ENCODE measurements around the gene ERMARD. TPM values are rescaled to one million over a fixed set of nuclear protein-coding genes. Genes with fewer than 3 reads are reported as not detected.
A peak's percentile ranks its signal among the peaks of the same experiment; 100 is the strongest.

Gene ERMARD
- total RNA-seq, 1 donor from 2014 or later = 30.3 TPM

- TF ChIP-seq, protein P1, sequence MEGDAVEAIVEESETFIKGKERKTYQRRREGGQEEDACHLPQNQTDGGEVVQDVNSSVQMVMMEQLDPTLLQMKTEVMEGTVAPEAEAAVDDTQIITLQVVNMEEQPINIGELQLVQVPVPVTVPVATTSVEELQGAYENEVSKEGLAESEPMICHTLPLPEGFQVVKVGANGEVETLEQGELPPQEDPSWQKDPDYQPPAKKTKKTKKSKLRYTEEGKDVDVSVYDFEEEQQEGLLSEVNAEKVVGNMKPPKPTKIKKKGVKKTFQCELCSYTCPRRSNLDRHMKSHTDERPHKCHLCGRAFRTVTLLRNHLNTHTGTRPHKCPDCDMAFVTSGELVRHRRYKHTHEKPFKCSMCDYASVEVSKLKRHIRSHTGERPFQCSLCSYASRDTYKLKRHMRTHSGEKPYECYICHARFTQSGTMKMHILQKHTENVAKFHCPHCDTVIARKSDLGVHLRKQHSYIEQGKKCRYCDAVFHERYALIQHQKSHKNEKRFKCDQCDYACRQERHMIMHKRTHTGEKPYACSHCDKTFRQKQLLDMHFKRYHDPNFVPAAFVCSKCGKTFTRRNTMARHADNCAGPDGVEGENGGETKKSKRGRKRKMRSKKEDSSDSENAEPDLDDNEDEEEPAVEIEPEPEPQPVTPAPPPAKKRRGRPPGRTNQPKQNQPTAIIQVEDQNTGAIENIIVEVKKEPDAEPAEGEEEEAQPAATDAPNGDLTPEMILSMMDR (IDR thresholded peaks at IDR 0.05; ENCODE audit: unreplicated experiment) = no peak
Observed at GRCh38 chr6:169803271-169803811, 51.9 kb downstream of the ERMARD start.

GRCh38 chr6:169803816-169804340 lies 52.5 kb downstream of the ERMARD start:
- Mint-ChIP-seq H3K4me3 (ENCODE audit: low read depth) (no peak overlapping the region), H3K4me1 (ENCODE audit: low read depth) (peaks cover 81% of the 10 kb centered on the region), H3K36me3 (ENCODE audit: insufficient read depth) (no peaks in the 10 kb centered on the region), H3K9me3 (ENCODE audit: low read depth) (no peaks in the 10 kb centered on the region), H3K27ac (peak overlapping the region; percentile 82), H3K27me3 (no peaks in the 10 kb centered on the region)
- no peak for DNase-seq (ENCODE audit: low spot score, unreplicated experiment)
- TF ChIP-seq, protein P1 (IDR thresholded peaks at IDR 0.05; ENCODE audit: unreplicated experiment) = no peak

More at GRCh38 chr6:169803271-169803811, 51.9 kb downstream of the ERMARD start:
- H3K27ac Mint-ChIP-seq = peak overlapping the region; percentile 82
- no peaks in the 10 kb centered on the region for H3K27me3 Mint-ChIP-seq
- H3K9me3 Mint-ChIP-seq (ENCODE audit: low read depth) = no peaks in the 10 kb centered on the region
- no peak overlapping the region for H3K4me3 Mint-ChIP-seq (ENCODE audit: low read depth)
- no peaks in the 10 kb centered on the region for H3K36me3 Mint-ChIP-seq (ENCODE audit: insufficient read depth)
- no peak for DNase-seq (ENCODE audit: low spot score, unreplicated experiment)
- peaks cover 84% of the 10 kb centered on the region for H3K4me1 Mint-ChIP-seq (ENCODE audit: low read depth)

DNA sequence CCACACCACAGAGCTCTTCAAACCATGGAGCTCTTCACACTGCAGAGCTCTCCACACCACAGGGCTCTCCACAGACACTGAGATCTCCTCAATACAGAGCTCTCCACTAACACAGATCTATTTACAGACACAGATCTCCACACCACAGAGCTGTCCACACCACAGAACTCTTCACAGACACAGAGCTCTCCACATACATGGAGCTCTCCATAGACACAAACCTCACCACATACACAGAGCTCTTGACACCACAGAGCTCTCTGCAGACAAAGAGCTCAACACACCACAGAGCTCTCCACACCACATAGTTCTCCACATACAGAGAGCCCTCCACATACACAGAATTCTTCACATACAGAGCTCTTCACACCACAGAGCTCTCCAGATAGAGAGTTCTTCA lies 53.0 kb downstream of the ERMARD start:
- no peak for DNase-seq (ENCODE audit: low spot score, unreplicated experiment)
- peaks cover 76% of the 10 kb centered on the region for H3K4me1 Mint-ChIP-seq (ENCODE audit: low read depth)
- H3K9me3 Mint-ChIP-seq (ENCODE audit: low read depth) = no peaks in the 10 kb centered on the region
- H3K27me3 Mint-ChIP-seq = no peaks in the 10 kb centered on the region
- TF ChIP-seq, protein P1 (IDR thresholded peaks at IDR 0.05; ENCODE audit: unreplicated experiment) = no peak
- peak overlapping the region; percentile 82 for H3K27ac Mint-ChIP-seq
- no peaks in the 10 kb centered on the region for H3K36me3 Mint-ChIP-seq (ENCODE audit: insufficient read depth)
- no peak overlapping the region for H3K4me3 Mint-ChIP-seq (ENCODE audit: low read depth)

DNA sequence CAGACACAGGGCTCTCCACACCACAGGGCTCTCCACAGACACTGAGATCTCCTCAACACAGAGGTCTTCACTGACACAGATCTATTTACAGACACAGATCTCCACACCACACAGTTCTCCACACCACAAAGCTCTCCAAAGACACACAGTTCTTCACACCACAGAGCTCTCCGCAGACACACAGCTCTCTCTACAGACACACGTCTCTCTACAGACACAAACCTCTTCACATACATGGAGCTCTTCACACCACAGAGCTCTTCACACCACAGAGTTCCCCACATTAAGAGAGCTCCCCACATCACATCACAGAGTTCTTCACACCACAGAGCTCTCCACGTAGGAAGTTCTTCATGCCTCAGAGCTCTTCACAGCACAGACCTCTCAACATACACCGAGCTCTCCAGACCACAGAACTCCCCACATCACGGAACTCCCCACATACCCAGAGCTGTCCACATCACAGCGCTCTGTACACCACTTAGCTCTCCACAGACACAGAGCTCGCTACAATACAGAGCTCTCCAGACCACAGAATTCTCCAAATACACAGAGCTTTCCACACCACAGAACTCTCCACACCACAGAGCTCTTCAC lies 53.9 kb downstream of the ERMARD start:
- H3K4me1 Mint-ChIP-seq (ENCODE audit: low read depth) = peaks cover 76% of the 10 kb centered on the region
- no peak for DNase-seq (ENCODE audit: low spot score, unreplicated experiment)
- H3K27me3 Mint-ChIP-seq = no peaks in the 10 kb centered on the region
- H3K36me3 Mint-ChIP-seq (ENCODE audit: insufficient read depth) = no peaks in the 10 kb centered on the region
- no peaks in the 10 kb centered on the region for H3K9me3 Mint-ChIP-seq (ENCODE audit: low read depth)
- H3K4me3 Mint-ChIP-seq (ENCODE audit: low read depth) = no peak overlapping the region
- TF ChIP-seq, protein P1 (IDR thresholded peaks at IDR 0.05; ENCODE audit: unreplicated experiment) = no peak
- peak overlapping the region; percentile 82 for H3K27ac Mint-ChIP-seq

GRCh38 chr6:169806701-169807100 lies 55.3 kb downstream of the ERMARD start:
- no peaks in the 10 kb centered on the region for H3K27me3 Mint-ChIP-seq
- H3K4me3 Mint-ChIP-seq (ENCODE audit: low read depth) = no peak overlapping the region
- TF ChIP-seq, protein P1 (IDR thresholded peaks at IDR 0.05; ENCODE audit: unreplicated experiment) = no peak
- peaks cover 2% of the 10 kb centered on the region for H3K36me3 Mint-ChIP-seq (ENCODE audit: insufficient read depth)
- H3K27ac Mint-ChIP-seq = peak overlapping the region; percentile 29
- peaks cover 78% of the 10 kb centered on the region for H3K4me1 Mint-ChIP-seq (ENCODE audit: low read depth)
- H3K9me3 Mint-ChIP-seq (ENCODE audit: low read depth) = no peaks in the 10 kb centered on the region
- no peak for DNase-seq (ENCODE audit: low spot score, unreplicated experiment)
